GM06990 (cell line): Measurements from ENCODE around the gene GALNT6.

ENCODE experiments used
- DNase-seq: peaks from one replicate; pipeline ENCODE4 v3.0.0-alpha.2; 2011; ENCODE audit not compliant: insufficient read length; ENCODE audit errors: extremely low read depth
- H3K27me3 ChIP-seq: replicated peaks from 2 replicates; pipeline ENCODE4 v1.6.0; 2011; ENCODE audit warnings: low read length; ENCODE audit not compliant: control insufficient read depth, insufficient read depth
- H3K36me3 ChIP-seq: 2 replicates; pipeline ENCODE4 v1.5.1; 2011; ENCODE audit warnings: low read length; ENCODE audit not compliant: control insufficient read depth, insufficient read depth
- H3K4me3 ChIP-seq: replicated peaks from 2 replicates; pipeline ENCODE4 v1.5.1; 2011; ENCODE audit warnings: low read depth, mild to moderate bottlenecking, control low read depth, low read length
- CTCF ChIP-seq: IDR thresholded peaks from 2 replicates; pipeline ENCODE4 v1.5.1; 2011; ENCODE audit warnings: low read length, control low read depth, mild to moderate bottlenecking, inconsistent platforms; ENCODE audit not compliant: insufficient read depth, poor library complexity, severe bottlenecking

GALNT6 gene

GRCh38 chr12:51307655-51308593 is 83.3 kb downstream of the GALNT6 start:
- no peak for DNase-seq
- peaks cover 15% of the 10 kb centered on the region for H3K36me3 ChIP-seq
- H3K4me3 ChIP-seq, result no peak overlapping the region
- no peaks in the 10 kb centered on the region for H3K27me3 ChIP-seq
- TF ChIP-seq CTCF, result no peak

- no peak overlapping the region for H3K4me3 ChIP-seq
- DNase-seq, result no peak
- peaks cover 20% of the 10 kb centered on the region for H3K36me3 ChIP-seq
- TF ChIP-seq CTCF, result no peak
- no peaks in the 10 kb centered on the region for H3K27me3 ChIP-seq
Measured at GRCh38 chr12:51306507-51306906, 84.7 kb downstream of the GALNT6 start.
